Right ventricle myocardium inferior (tissue), 1 donor: ENCODE results near the gene NOC2L. TPM values are rescaled to one million over a fixed set of nuclear protein-coding genes. Genes with fewer than 3 reads are reported as not detected.

Source experiments
- ATAC-seq: fragments of 200-7000 bp; cut with Tn5 transposase; one replicate; pipeline ENCODE4 v1.9.1; 2020; ENCODE audit warnings: mild to moderate bottlenecking, moderate library complexity
- DNase-seq: peaks from one replicate; pipeline ENCODE4 v3.0.0; 2021; ENCODE audit errors: missing footprints
- intact Hi-C: fragments of 100-400 bp; cut with DNase I; formaldehyde crosslinking; loops from one replicate; pipeline ENCODE4 v1.11.0; 2022
- total RNA-seq: library from RNA; stranded (reverse); fragmentation: NEBNext Ultra II Directional; extraction: Animal tissue kit (Norgen Biotek cat#: 25700); gene quantifications from one replicate; pipeline ENCODE4 v1.2.1, GENCODE V29; 2021
- donor health status: DM: no; HTN: yes; CAD: no; lungs with severe emphysema.

NOC2L gene
- total RNA-seq, 1 donor from 2014 or later, result 41.7 TPM

DNA sequence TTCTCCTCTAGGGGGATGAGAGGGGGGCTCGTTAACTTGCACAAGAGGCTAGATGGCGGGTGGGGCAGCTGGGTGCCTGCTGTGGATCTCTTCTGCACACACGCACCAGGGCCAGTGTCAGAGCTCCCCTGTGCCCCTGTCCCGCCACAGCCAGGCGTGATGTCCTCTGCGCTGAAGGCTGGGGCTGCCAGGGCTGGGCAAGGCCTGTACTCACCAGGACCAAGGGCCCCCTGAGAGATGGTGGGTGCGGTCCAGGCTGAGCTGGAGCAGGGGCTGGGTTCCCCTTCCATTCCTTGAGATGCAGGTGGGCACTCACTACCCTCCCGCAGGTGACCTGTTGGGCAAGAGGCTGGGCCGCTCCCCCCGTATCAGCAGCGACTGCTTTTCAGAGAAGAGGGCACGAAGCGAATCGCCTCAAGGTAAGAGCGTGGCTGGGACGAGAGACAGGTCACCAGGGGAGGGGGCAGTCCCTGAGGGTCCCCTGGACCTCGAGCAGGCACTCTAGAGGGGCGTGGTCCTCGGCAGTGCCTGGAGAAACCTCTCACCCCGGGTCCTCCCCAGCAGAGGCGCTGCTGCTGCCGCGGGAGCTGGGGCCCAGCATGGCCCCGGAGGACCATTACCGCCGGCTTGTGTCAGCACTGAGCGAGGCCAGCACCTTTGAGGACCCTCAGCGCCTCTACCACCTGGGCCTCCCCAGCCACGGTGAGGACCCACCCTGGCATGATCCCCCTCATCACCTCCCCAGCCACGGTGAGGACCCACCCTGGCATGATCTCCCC lies 20.2 kb downstream of the NOC2L start:
- DNase-seq, result no peak
- no peak for ATAC-seq
- intact Hi-C loops, result loop anchor here (1.0 kb wide), 1 partner anchor 35 kb away; no protein-coding TSS in a partner anchor

- intact Hi-C loops, result no loop called here
- DNase-seq, result no peak
- peak; percentile 48 for ATAC-seq
Measured at GRCh38 chr1:938088-938683, 20.9 kb downstream of the NOC2L start.

GRCh38 chr1:937521-937920 lies 21.5 kb downstream of the NOC2L start:
- intact Hi-C loops, result no loop called here
- DNase-seq, result no peak
- no peak for ATAC-seq

GRCh38 chr1:936348-937264 lies 22.4 kb downstream of the NOC2L start:
- DNase-seq (no peak), ATAC-seq (no peak)
- intact Hi-C loops, result no loop called here

DNA sequence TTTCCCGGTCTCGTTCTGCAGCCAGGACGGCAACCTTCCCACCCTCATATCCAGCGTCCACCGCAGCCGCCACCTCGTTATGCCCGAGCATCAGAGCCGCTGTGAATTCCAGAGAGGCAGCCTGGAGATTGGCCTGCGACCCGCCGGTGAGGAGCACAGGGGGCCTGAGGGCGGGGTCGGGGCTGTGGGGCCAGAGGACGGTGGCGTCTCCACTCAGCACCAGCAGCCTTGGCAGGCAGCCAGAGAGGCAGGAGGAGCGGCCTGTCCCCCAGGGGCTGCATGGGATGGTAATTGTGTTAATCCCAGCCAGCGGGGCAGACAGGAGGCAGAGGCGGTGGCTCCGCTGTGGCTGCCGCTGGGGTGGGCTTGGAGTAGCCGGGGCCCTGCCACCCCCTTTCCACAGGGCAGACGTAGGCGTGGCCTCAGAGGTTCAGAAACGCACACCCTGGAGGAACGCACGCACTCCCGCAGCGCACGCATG lies 23.3 kb downstream of the NOC2L start:
- no peak for ATAC-seq
- no peak for DNase-seq
- intact Hi-C loops, result no loop called here

DNA sequence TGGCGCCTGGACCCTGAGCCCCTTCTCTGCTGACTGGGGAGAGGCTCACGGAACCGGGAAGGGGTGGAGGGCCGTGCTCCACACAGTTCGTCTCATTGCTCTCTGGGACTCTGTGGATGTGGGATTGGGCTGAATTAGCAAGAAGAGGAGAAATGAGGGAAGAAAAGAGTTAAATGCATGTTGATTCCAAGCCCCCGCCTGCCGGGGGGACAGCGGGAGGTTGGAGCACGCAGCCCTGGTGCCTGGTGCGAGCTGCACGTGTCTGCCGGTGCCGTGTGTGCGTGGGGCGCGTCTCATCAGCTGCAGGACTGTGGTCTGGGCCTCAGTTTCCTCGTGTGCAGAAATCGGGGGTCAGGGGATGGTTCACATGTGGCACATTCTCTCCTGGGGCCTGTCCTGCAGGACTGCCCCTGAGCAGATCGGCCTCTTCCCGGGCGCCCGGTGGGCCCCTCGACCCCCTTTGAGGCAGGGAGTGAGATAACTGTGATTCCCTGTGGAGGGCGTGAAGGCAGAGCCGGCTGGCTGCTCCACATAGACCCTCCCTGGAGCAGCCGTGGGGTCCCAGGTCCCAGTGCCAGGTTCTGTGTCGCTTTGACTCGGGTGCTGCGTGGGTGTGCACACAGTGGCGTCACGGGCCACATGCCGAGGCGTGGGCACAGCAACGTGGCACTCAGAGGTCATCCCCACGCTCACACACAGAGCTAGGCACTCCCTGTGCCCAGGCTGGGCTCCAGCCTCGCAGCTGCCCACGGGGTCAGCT lies 23.9 kb downstream of the NOC2L start:
- DNase-seq, result no peak
- no peak for ATAC-seq
- intact Hi-C loops, result no loop called here

- no peak for ATAC-seq
- intact Hi-C loops, result no loop called here
Measured at GRCh38 chr1:933603-933940, 25.5 kb downstream of the NOC2L start.

GRCh38 chr1:932776-933602 lies 26.1 kb downstream of the NOC2L start:
- ATAC-seq, result no peak
- DNase-seq, result no peak
- intact Hi-C loops, result no loop called here

More at GRCh38 chr1:933603-933940, 25.5 kb downstream of the NOC2L start:
- DNase-seq, result no peak

GRCh38 chr1:932173-932510 lies 26.9 kb downstream of the NOC2L start:
- intact Hi-C loops, result no loop called here
- DNase-seq (no peak), ATAC-seq (no peak)

GRCh38 chr1:931380-932172 lies 27.5 kb downstream of the NOC2L start:
- no peak for DNase-seq
- intact Hi-C loops, result no loop called here
- ATAC-seq, result no peak

GRCh38 chr1:930633-931138 lies 28.4 kb downstream of the NOC2L start:
- DNase-seq (no peak), ATAC-seq (no peak)
- intact Hi-C loops, result no loop called here

DNA sequence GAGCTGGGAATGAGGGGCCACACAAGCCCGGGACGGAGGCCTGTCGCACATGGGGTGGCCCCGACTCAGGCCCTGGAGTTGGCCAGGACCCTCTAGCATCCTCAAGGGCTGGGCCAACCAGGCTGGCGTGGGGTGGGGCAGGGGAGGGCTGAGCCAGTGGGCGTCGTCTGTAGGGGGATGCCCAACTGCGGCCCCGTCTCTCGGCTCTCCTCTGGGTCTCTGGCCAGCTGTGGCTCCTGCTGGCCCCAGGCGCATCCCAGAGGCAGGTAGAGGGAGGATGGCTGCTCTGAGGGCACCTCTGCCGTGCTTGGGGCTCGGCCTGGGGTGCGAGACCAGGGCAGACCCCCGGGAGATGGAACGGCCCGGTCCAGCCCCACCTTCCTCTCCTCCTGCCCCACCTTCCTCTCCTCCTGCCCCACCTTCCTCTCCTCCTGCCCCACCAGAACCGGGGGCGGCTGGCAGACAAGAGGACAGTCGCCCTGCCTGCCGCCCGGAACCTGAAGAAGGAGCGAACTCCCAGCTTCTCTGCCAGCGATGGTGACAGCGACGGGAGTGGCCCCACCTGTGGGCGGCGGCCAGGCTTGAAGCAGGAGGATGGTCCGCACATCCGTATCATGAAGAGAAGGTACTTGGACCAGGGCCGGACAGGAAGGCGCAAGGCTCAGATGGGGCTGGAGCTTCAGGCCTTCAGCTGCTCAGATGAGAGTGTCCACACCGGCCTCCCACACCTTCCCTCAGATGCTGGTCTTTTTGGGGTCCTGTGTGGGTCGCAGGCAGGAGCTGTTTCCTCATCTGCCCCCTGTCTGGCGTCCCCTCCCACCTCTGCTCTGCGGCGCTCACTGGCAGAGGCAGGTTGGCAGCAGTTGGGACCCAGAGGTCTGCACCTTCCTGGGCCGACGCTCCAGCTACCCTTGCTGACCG lies 29.1 kb downstream of the NOC2L start:
- no peak for ATAC-seq
- no peak for DNase-seq
- intact Hi-C loops, result no loop called here

GRCh38 chr1:928825-929661 lies 30.0 kb downstream of the NOC2L start:
- intact Hi-C loops, result no loop called here
- no peak for ATAC-seq
- DNase-seq, result no peak

GRCh38 chr1:927748-928147 lies 31.3 kb downstream of the NOC2L start:
- no peak for ATAC-seq
- intact Hi-C loops, result no loop called here
- no peak for DNase-seq

- DNase-seq (no peak), ATAC-seq (no peak)
- intact Hi-C loops, result no loop called here
Measured at GRCh38 chr1:927234-927633, 31.8 kb downstream of the NOC2L start.
